Activated T-helper 1 cell treated with Interleukin-2 at 50 U/mL for 16 hours (primary cell): ENCODE measurements around the gene NSMCE1.
A peak's percentile ranks its signal among the peaks of the same experiment; 100 is the strongest.

Experiments
- DNase-seq: peaks from one replicate; pipeline ENCODE4 v3.0.0-alpha.2; 2020; ENCODE audit warnings: low read depth

The NSMCE1 gene

DNA sequence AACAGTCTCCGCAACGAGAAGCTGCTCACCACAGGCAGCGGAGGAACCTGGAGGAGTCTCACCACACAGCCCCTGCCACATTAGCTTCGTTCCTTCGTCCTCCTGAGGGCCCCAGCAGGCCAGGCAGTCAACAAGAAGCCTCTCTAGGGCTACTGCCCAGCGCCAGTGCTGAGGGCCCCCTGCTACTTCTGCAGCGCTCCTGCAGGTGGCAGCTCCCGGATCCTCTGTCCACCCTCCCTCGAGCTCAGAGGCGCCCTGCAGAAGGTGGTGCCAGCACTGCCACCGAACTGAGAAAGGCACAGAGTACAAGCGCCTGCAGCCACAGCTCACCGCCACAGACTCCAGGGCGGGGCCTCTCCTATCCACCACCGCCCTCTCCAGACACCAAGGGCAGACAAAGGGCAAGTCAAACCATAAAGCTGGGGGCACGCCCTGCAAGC lies 38.0 kb downstream of the NSMCE1 start:
- peak; percentile 69 for DNase-seq

DNA sequence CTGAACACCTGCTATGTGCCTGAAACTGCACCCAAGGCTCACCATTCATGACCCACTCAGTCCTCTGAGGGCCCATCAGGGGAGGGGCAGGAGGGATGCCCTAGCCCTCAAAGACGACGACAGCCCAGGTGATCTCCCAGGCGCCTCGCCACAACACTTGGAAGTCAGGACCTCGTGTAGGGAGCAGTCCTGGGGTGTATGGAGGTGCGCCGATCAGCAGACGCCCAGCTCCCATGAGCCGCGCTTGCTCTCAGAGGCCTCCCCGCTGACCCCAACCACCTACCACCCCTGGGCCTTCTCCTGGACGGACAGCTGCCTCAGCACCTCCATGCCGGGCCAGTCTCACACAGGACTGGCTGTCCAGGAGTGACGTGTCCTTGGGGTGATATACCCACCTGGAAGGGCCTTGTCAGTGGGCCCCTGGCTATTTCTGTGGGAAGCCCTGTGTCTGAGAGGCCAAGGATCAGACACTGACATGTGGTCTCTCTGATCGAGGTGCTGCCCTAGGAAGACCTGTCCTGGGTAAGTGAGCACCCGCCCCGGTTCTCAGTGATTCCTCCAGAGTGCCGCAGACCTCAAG lies 38.6 kb downstream of the NSMCE1 start:
- no peak for DNase-seq

DNA sequence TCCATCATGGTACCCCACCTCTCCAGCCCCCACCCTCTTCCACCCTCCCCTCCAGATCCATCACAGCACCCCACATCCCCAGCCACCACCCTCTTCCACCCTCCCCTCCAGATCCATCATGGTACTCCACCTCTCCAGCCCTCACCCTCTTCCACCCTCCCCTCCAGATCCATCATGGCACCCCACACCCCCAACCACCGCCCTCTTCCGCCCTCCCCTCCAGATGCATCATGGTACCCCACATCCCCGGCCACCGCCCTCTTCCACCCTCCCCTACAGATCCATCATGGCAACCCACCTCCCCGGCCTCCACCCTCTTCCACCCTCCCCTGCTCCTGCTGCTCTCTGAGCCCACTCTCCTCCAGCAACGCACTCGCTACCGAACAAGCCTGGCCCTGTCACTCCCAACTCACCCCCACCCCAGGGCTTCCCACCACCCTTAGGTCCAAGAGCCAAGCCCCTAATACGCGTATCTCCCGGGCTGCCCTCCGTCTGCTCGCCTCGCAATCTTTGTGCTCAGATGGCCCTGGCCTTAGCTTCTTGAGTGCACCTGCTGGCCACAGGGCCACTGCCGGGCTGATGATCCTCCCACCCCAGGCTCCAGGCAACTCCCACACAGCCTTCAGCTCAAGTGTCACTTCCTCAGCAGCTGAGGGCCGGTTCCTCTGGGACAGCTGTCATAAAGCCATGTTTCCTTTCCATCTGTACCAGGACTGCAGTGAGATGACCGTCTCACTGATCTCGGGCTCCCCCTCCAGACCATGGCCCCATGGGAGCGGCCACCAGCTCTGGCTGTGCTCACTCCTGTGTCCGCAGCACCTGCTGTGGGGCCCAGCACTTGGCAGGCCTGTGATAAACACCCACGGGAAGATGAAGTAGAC lies 39.7 kb downstream of the NSMCE1 start:
- DNase-seq: no peak

DNA sequence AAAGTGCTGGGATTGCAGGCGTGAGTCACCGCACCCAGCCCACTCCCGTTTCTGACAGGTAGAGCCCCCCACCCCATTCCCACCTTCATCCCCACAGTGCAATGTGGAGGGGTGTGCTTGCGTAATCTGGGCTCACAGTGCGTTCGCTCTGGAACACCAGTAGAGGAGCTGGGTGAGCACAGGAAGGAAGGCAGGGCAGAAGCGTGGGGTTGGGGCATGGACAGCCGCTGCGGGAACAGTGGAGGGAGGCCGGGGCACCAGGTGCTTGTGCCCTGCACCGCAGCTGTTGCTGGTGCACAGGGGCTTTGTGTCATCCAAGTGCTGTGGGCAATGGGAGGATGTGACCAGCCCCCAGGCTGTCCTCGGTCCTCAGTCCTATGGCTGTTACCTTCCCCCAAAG lies 40.5 kb downstream of the NSMCE1 start:
- DNase-seq: no peak

DNA sequence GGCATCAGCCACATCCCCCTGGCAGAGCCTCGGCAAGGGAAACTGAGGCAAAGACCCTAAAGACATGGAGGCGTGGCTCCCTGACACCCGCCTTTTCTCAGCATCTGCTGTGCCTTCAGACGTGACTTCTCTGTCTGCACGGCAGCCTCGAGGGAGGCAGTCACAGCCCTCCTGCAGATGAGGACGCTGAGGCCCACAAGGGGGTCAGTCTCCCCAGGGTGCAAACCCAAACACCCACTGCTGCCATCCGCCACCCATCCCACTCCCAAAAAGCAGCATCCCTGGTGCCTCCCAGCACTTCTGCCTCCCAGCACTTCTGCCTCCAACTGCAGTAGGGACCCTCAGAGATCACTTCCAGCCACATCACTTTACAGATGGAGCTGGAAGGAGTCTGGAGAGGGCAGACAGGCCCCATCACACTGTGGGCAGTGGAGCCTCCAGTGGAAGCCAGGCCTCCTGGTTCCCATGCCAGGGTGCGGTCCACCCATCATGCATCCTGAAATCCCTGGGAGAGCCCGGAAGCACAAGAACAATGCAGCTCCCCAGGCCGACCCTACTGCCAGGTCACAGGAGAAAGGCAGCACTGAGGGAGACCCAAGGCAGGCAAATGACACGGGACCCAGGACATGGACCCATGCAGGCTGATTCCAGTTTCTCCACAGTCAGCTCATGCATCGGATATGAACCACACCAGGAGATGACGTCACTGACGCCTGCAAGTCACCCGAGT lies 41.4 kb downstream of the NSMCE1 start:
- no peak for DNase-seq

DNA sequence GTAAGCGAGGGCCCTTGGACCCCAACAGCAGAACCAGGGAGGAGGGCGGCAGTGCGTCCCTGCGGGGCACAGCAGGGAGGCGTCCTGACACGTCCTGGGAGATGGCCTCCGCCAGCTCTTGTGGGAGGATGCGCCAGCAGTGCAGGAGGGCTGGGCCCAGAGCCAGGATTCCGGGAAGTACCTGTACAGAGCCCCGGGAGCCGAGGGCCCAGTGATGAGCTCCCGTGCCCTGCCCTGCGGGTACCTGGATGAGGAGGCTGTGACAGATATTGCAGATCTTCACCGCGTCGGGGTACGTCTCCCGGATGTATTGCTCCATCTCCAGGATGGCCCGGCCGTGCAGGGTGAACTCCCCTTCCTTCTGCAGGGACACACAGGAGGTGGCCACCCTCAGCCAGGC lies 42.1 kb downstream of the NSMCE1 start:
- DNase-seq: no peak

DNA sequence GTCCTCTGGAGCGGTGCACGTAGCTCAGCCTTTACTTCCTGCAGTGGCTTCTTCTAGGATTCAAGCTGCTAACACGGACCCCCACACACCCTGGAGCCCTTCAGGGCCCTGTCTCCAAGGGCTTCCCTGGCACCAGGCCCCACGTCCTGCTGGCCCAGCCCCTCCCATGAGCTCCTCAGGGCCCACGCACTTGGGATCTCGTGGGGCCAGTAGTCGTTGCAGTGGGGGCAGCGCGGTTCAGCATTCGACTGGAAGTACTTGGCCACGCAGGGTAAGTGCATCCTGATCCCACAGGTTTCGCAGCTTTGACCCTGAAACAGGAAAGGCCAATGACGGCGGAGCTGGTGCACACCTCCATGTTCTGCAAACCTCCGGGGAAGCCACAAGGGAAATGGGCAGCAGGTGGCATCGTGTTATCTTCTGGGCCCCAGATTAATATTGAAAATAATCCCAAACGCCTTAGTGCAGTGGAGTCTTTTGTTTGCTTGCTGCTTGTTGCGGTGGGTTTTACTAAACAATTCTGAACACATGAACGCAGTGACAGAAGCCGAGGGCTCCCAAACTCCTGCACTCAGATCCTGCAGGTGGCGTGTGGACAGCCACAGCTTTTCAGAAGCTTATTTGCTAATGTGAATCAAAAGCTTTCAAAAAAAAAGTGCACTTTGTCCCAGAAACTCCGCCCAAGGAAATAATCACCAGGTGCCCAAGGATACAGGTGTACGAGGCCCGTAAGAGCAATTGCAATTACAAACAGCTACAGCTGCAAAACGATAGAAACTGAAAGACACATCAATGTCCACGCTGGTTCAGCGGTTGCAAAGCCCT lies 42.8 kb downstream of the NSMCE1 start:
- DNase-seq: no peak

DNA sequence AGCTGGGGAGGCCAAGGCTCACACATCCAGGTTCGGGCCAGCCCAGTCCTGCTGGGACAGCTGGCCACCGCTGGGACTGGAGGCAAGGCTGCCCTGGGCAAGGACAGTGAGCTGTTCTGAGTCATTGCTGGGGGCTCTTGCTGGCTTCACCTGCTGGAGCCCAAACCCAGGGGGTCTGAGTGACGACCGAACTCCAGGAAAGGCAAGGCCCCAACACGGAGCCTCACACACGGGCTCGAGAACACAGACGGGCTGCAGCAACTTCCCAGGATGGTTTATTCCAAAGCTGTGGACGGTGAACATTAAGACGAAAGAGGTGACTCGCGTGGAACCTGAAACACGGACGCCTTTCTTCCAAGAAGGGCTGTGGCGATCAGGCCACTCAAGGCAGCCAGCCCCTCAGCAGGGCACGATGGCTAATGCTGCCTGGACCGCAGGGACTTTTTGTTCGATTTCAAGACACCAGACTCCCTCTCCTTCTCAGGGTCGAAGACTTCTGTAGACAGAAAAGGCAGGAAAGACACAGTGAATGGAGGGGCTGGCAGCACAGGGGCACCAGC lies 43.8 kb downstream of the NSMCE1 start:
- no peak for DNase-seq

DNA sequence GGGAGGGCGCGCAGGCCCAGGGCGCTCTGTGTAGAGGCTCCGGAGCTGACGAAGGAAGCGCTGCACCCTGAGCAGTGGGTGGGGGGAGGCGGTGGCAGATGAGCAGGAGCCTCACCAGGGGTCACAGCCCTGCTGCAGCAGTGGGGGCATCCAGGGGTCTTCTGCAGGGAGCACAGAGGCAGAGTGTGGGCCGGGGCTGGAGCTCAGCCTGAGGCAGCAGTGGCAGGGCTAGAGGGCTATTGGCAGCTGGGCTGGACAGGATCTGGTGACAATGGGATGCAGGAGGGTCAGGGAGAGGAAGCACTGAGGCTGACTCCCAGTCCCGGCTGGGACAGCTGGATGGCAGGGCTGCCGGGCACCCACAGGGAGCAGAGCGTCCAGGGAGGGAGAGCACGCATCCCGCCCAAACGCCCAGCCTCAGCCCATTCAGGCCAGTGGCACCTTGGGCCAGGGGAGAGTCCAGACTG lies 44.3 kb downstream of the NSMCE1 start:
- no peak for DNase-seq

DNA sequence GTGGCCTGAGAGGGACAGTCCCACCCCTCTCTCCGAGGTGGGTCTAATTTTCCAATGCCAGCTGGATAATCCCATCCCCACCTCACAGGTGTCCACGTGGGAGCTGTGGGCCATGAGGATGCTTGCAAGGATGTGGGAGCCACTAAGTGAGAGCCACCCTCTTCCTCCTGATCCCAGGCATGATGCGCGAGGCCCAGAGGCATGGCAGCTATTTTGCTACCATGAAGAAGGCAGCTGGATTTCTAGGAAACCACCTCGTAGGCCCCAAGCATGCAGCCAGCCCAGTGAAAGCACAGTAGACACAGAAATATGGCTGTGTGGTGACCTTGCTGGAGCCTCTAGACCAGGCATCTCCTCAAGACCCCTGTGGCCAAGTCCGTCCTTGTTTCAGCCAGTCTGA lies 44.9 kb downstream of the NSMCE1 start:
- DNase-seq: no peak

DNA sequence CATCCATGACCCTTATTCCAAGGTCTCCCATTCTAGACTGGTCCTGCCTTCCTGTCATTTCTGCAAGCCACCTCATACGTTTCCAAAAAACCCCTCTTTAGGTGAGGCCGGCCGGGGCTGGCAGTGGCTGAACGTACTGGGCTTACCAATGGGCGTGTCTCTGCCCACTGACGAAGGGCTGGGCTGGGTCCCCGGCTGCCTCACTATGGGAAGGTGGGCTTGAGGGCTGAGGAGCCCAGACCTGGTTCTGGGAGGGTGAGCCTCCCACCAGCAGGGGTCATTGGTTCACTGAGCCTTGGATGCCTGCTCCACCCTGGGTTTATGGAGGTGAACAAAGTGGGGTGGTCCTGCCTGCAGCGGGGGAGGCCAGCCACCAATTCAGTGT lies 45.4 kb downstream of the NSMCE1 start:
- no peak for DNase-seq

DNA sequence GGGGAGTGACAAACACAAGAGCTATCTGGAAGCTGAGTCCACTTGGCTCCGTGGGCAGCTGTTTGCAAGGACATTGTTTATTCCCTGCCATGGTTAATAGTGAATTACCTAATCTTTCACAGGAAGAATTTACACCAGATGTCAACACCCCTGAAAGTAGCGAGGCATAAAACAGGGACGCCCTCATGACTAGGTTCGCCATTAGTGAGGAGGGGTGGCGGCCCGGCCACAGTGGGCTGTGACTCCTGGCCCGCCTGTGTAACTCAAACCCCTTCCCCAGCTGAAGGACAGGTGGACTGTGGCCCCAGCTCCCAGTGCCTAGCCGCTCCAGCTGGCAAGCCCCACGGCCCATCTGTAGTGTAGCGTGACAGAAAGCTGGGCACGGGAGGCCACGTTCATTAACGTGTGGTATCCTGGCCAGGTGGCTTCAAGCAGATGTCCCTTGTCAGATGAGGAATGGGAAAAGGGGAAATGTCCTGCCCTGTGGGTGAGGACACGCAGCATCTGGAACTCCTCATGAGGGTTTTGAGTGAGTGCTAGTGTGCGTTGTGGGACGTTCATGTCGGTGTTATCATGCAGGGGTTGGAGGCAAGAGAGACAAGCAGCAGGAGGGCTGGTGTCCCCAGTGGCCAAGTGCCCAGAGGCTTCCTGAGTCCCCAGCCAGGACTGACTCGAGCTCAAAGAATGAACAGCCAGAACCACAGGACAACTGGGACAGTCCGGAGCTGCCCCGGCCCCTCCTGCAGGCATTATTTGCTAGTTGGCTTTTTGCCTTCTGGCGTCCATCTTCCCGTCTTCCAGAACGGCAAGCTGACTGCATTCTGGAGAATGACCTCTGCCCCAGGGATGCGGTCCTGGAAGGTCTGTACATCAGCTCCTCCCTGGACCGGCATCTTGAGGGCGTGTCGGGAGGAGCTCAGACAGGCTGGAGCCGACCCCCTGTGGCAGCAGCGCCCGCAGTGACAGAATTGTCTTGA lies 46.0 kb downstream of the NSMCE1 start:
- no peak for DNase-seq

DNA sequence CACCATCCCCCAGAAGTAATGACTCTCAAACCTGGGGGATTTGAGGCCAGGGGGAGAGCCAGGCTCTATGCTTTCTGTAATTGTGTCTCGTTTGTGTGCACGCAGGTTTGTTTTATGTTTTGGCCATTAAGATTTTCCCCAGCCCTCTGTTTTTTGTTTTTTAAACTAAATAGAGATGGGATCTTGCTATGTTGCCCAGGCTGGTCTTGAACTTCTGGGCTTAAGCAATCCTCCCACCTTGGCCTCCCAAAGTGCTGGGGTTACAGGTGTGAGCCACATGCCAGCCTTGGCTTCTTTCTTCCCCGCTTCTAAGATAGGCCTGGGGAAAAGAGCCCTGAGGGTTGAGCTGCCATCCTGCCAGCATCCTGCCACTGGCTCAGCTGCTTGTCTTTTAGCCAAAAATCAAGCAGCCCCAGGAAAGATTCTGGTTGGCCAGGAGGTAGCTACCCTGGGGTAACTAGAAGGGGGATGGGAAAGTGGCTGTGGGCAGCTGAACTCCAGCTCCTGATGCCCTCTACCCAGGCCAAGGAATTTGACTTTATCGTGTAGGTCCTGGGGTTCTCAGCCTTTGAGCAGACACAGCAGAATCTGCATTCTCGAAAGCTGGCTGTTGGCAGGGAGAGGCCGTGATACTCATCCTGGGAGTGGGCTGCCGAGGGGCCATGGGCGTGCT lies 46.9 kb downstream of the NSMCE1 start:
- no peak for DNase-seq

DNA sequence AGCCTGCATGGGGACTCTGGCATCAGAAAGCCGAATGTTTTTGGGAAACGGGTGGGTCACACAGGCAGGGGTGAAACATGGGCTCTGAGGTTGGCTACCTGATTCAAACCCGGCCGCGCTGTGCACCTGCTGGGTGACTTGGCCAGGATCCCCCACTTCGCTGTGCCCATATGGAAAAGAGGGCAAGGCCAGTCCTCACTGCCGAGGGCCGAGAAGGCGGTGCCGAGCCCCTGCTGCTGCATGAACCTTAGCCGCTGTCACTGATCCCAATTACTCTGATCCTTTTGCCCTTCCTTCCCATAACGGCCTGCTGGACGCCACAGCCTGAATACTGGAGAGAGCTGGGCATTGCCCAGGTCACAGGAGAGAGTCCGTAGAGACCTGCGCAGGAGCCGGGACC lies 47.6 kb downstream of the NSMCE1 start:
- DNase-seq: no peak

DNA sequence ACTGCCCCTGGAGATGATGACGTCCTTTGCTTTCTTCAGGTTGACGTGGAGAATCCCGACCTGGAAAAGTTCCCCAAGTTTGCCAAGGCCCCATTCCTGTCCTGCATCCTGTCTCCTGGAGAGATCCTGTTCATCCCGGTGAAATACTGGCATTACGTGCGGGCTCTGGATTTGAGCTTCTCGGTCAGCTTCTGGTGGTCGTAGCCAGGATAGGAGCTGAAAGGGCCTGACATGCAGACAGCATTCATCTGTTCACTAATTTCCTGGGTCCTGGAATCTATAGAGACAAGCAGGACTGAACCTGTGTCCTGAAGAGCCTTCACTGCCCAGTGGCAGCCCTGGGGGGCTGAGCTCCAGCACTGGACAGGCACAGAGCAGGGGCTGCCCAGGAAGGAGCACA lies 48.0 kb downstream of the NSMCE1 start:
- no peak for DNase-seq

DNA sequence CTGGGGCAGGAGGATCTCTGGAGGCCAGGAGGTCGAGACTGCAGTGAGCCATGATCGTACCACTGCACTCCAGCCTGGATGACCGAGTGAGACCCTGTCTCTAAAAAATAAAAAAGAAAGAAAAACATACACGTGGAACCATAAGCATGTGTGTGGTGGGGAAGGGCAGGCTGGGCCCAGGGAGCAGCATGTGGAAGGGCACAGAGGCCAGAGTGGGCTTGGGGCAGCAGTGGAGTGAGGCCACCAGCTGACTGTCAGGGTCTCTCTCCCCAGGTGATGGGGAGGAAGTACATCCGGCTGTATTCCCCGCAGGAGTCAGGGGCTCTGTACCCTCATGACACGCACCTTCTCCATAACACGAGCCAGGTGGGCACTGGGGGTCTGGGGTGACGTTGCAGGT lies 48.5 kb downstream of the NSMCE1 start:
- no peak for DNase-seq

DNA sequence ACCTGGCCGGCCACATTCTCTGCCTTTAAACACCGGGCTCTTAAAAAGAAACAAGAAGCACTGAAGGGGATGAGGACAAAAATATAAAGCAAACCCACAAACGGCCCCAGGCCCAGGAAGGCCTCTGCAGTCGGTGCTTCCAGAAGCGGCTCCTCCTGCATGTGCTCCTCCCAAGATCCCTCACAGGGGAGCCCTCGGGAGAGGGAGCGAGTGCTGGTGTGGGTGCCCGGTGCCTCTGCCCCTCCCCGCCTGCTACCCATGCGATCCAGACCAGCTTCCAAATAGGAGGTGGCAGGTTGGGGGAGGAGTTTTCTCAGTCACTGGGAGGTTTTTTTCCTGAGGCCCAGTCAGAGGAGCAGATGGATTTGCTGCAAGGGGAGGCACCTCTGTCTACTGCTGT lies 49.4 kb downstream of the NSMCE1 start:
- DNase-seq: no peak

DNA sequence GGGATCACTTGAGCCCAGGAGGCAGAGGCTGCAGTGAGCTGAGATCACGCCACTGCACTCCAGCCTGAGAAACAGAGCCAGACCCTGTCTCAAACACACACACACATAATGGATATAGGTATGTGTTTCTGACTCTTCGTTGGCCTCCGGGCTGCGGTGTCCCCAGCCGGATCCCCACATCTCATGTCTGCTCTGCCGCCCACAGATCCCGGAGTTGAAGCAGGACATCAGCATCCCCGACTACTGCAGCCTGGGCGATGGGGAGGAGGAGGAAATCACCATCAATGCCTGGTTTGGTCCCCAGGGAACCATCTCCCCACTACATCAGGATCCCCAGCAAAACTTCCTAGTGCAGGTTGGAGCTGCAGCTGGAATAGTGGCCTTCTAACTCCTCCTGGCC lies 49.8 kb downstream of the NSMCE1 start:
- DNase-seq: no peak

DNA sequence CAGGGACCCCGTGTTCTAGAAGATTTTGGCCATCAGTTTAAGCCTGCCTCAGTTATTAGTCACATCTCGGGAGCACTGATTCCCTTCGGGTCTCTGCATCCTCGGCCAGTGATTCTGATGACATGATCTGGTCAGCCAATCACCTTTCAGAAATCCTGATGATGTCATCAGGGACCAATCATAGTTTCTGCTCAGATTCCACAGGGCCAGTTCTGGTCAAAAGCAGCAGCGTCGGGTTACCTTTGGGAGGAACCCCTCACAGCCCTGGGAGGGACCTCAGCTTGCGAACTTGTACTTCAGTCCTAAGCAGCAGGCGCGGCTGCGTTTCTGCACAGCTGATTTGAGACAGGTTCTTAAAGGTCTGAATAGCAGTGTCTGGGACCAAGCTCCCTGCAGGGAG lies 51.3 kb downstream of the NSMCE1 start:
- DNase-seq: no peak

DNA sequence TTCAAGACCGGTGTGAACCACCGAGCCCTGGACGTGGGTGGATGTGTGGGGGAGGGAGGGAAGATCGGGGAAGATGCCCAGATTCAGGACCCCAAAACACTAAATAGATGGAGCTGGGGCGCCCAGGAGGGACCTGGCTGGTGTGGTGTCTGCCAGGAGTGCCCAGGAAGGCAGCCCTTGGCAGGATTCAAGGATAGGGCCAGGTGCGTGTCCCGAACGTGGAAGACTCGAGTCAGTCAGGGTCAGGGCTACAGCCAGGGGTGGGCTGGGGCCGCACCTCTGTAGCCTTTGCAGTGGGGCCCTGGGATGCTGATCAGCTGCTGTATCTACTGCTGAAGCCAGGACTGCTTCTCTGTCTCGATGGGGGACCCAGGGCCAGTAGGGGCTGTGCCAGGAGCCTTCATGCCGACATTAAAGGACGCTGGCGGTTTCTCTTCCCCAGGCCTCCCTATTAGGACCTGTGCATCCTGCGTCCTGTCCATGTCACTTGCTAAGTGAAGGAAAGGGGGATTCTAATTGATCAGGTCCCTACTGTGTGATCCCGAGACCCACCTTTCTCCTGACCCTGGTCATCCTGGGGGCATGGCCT lies 52.2 kb downstream of the NSMCE1 start:
- DNase-seq: no peak
